ENCODE measurements around the gene AEN. TPM values are rescaled to one million over a fixed set of nuclear protein-coding genes. Genes with fewer than 3 reads are reported as not detected.

AEN gene
- total RNA-seq, 1 donor from 2014 or later: 90.6 TPM

GRCh38 chr15:88623632-88624031 lies 2.5 kb downstream of the AEN start:
- H3K27ac ChIP-seq (ENCODE audit: low read depth, low read length): peak overlapping the region; percentile 99

GRCh38 chr15:88624156-88624970 lies 3.2 kb downstream of the AEN start:
- peaks cover 17% of the 10 kb centered on the region for H3K36me3 Mint-ChIP-seq (ENCODE audit: low read depth, unreplicated experiment)
- Histone ChIP-seq H3K27me3 (ENCODE audit: insufficient read depth, low read length) (no peaks in the 10 kb centered on the region), H2AFZ (ENCODE audit: low read depth, low read length) (no peak overlapping the region), H3K79me2 (ENCODE audit: insufficient read depth, low read length) (peaks cover 86% of the 10 kb centered on the region), H3K9me3 (ENCODE audit: insufficient read depth, low read depth, low read length) (no peaks in the 10 kb centered on the region), H3K4me1 (ENCODE audit: insufficient read depth, low read length) (peaks cover 40% of the 10 kb centered on the region), H4K20me1 (ENCODE audit: insufficient read depth, low read length) (peaks cover 76% of the 10 kb centered on the region), H3K9ac (ENCODE audit: low read length) (peak overlapping the region; percentile 98), H3K36me3 (ENCODE audit: insufficient read depth, low read length) (peaks cover 37% of the 10 kb centered on the region), H3K4me3 (ENCODE audit: insufficient read depth, low read depth, low read length) (peak overlapping the region; percentile 86), H3K27ac (ENCODE audit: low read depth, low read length) (peak overlapping the region; percentile 99), H3K4me2 (ENCODE audit: low read length) (peak overlapping the region; percentile 88)
- H3K4me3 Mint-ChIP-seq (ENCODE audit: unreplicated experiment): peak overlapping the region; percentile 97
- H3K4me1 Mint-ChIP-seq (ENCODE audit: low read depth, unreplicated experiment): peaks cover 28% of the 10 kb centered on the region
- peak overlapping the region; percentile 94 for H3K27ac Mint-ChIP-seq (ENCODE audit: unreplicated experiment)
- DNase-seq (ENCODE audit: low read depth) (no peak), FAIRE-seq (no peak)
- H3K27me3 Mint-ChIP-seq (ENCODE audit: low read depth, unreplicated experiment): no peaks in the 10 kb centered on the region
- no peaks in the 10 kb centered on the region for H3K9me3 Mint-ChIP-seq (ENCODE audit: unreplicated experiment)
- TF ChIP-seq EZH2 (IDR thresholded peaks at IDR 0.05; ENCODE audit: insufficient read depth, low read length) (no peak), CTCF (IDR thresholded peaks at IDR 0.05; ENCODE audit: insufficient read depth, low read depth, low read length) (peak; percentile 31)

More at GRCh38 chr15:88623632-88624031, 2.5 kb downstream of the AEN start:
- peaks cover 69% of the 10 kb centered on the region for H4K20me1 ChIP-seq (ENCODE audit: insufficient read depth, low read length)
- TF ChIP-seq EZH2 (IDR thresholded peaks at IDR 0.05; ENCODE audit: insufficient read depth, low read length) (no peak), CTCF (IDR thresholded peaks at IDR 0.05; ENCODE audit: insufficient read depth, low read depth, low read length) (no peak)
- H3K79me2 ChIP-seq (ENCODE audit: insufficient read depth, low read length): peaks cover 79% of the 10 kb centered on the region
- DNase-seq (ENCODE audit: low read depth): no peak
- H2AFZ ChIP-seq (ENCODE audit: low read depth, low read length): no peak overlapping the region
- Mint-ChIP-seq H3K36me3 (ENCODE audit: low read depth, unreplicated experiment) (peaks cover 11% of the 10 kb centered on the region), H3K4me3 (ENCODE audit: unreplicated experiment) (peak overlapping the region; percentile 97), H3K9me3 (ENCODE audit: unreplicated experiment) (no peaks in the 10 kb centered on the region), H3K27ac (ENCODE audit: unreplicated experiment) (peak overlapping the region; percentile 94), H3K4me1 (ENCODE audit: low read depth, unreplicated experiment) (peaks cover 28% of the 10 kb centered on the region), H3K27me3 (ENCODE audit: low read depth, unreplicated experiment) (no peaks in the 10 kb centered on the region)
- peak overlapping the region; percentile 88 for H3K4me2 ChIP-seq (ENCODE audit: low read length)
- peaks cover 31% of the 10 kb centered on the region for H3K36me3 ChIP-seq (ENCODE audit: insufficient read depth, low read length)
- no peaks in the 10 kb centered on the region for H3K9me3 ChIP-seq (ENCODE audit: insufficient read depth, low read depth, low read length)
- H3K4me3 ChIP-seq (ENCODE audit: insufficient read depth, low read depth, low read length): peak overlapping the region; percentile 86
- H3K9ac ChIP-seq (ENCODE audit: low read length): peak overlapping the region; percentile 98
- no peaks in the 10 kb centered on the region for H3K27me3 ChIP-seq (ENCODE audit: insufficient read depth, low read length)
- no peak for FAIRE-seq
- H3K4me1 ChIP-seq (ENCODE audit: insufficient read depth, low read length): peaks cover 40% of the 10 kb centered on the region

Data from astrocyte (in vitro differentiated cells and primary cell).